ENCODE data around the gene PGC.

The PGC gene

DNA sequence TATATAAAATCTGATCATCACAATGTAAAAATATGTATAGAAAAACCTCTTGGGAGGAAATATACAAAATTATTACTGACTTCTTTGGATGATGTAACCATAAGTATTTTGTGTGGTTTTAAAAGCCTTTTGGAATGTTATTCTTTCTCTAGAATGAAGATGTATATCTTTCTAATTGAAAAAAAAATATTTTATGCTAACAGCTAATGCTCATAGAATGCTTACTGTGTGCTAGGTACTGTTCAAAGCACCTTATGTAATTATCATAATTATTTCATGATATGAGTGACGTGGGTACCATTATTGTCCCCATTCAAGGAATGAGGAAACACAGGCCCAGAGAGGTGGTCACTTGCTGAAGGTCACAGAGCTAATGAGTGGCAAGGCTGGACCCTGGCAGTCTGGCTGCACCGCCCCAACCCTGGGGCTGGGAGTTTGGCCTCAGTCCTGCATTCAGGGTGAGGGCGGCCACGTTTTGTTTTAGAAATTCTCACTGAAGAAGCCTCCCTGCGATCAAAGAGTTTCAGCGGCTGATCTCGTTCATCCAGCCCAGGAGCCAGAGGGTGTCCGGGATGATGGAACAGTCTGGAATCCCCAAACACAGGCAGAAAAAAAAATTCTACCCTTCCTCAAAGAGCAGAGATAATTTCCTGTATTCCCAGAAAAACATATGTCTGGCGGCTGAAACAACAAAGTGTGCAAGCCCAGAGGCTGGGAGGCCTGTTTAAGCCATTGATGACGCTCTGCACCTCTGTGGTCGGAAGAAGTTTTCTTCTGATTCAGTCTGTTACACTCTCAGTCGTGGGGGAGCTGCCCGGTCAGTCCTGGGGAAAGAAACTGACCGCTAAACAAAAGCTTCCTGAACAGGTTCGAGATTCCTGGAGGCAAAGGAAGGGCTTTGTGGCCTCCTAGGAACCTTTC is 49.1 kb downstream of the PGC start:
- DNase-seq (ENCODE audit: low spot score), result no peak

DNA sequence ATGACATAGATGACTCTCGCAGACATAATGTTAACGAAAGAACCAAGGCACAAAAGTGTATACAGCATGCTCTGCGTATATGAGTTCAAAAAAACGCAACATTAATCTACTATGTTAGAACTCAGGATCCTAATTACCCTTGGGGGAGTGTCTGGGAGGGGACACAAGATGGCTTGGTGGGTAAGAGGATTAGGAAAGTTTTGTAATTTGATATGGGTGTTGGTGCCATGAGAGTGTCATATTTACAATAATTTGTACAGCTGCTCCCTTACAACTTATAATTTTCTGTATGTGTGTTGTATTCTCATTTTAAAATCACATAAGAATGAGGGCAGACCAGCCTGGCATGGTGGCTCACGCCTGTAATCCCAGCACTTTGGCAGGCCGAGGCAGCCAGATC is 50.4 kb downstream of the PGC start:
- no peak for DNase-seq (ENCODE audit: low spot score)

DNA sequence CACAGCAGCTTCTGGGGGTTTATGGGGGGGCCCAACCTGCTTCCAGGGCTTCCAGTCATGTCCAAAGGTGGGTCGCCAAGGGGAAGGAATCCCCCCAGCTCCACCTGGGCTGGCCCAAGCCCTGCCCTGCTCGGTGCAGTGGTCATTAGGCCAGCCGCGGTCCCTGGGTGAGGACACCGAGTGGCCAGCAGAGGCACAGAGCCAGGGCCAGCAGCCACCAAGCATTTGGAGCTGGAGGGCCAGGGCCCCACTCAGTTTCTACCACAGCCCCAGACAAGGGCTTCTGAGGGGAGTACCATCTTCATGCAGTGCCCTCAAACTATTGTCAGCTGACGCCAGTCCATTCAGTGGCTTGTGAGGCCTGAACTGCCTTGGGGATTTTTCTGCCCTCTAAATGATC is 51.4 kb downstream of the PGC start:
- DNase-seq (ENCODE audit: low spot score), result no peak

- DNase-seq (ENCODE audit: low spot score), result no peak
Measured at GRCh38 chr6:41694815-41695526, 52.2 kb downstream of the PGC start.

DNA sequence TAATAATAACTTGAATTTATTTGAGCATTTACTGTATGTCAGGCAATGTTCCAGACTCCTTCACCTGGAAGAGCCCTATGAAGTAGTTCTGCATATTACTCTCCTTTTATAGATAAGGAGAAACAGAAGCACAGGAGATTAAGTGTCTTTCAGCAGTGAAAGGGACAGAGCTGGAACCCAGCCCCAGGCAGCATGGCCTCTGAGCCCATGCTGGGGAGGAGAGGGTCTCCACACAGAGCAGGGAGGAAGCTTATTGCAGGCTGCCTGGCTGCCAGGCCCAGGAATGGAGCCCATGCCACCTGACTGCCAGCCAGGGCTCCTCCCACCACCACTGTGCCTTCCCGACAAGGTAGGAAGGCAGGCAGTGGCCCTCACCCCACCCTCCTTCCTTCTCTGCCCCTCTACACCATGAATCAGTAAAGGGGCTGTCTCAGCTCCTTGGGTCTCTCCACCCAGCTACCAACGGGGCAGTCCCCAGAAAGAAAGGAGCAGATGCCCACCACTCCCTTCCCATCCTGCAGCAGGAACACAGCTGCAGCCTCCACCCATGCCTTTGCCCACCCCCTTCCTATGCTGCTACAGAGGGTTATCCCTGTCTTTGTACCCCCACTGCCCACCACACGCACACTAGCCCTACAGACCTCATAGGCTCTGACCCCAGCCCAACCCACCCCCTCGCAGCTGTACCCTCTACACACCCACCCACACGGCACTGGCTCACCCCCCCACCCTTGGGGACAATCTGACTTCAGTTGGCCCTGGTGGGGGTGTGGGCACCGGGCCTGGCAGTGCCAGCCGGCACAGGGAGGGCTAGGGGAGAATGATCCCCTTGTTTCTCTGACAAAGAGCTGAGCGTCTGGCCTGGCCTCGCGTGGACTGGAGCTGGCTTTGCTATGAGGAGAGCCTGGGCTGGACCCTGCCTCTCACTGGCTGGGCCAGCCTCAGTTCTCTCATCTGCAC is 53.6 kb downstream of the PGC start:
- no peak for DNase-seq (ENCODE audit: low spot score)

- no peak for DNase-seq (ENCODE audit: low spot score)
Measured at GRCh38 chr6:41692730-41693129, 54.5 kb downstream of the PGC start.

DNA sequence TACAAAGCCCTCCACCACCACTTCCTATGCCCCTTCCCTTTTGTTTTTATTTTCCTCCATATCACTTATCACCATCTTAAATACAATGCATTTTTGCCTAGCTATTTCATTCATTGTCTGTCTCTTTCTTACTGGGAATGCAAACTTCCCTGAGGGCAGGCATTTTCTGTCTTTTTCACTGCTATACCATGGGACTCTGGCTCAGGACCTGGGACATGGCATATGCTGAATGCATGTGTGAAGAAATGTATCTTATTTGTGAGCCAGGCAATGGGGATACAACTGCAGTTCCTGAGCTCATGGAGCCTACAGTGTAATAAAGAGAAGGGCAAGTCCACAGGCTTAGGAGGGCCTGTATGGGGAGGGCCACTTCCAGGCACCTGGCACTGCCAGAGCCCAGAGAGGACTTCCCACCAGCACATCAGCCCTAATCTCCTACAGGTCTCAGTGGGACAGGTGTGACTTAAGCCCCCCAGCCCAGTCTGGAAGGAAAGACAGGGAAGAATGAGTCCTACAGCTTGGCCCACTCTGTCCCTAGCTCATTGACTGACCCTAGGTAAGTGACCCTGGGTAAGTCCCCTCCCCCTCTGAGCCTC is 55.0 kb downstream of the PGC start:
- DNase-seq (ENCODE audit: low spot score), result no peak

DNA sequence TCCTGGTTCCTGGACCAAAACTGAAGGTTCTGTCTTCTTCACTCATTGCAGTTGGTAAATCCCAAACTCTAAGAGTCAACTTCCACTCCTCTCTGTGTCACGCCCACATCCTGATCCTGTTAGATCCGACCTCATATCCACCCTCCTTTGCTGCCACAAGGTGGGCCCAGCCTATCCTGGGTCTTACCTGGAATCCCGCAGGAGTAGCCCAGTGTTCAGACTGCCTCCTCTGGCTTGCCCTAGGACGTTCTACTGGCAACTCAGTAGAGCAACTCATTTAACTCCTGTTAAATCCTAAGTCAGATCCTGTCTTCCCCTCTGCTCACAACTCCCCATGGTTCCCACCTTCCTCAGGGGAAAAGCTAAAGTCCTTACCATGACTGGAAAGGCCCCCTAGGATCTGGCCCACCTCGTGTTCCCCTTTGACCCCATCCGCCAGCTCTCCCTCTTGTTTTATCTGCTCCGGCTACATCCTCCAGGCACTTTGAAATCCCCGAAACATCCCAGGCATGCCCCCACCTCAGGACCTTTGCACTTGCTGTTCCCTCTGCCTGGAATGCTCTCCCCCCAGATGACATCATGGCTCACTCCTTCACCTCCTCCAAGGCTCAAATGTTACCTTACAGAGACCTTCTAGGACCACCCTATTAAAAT is 55.6 kb downstream of the PGC start:
- DNase-seq (ENCODE audit: low spot score), result no peak

DNA sequence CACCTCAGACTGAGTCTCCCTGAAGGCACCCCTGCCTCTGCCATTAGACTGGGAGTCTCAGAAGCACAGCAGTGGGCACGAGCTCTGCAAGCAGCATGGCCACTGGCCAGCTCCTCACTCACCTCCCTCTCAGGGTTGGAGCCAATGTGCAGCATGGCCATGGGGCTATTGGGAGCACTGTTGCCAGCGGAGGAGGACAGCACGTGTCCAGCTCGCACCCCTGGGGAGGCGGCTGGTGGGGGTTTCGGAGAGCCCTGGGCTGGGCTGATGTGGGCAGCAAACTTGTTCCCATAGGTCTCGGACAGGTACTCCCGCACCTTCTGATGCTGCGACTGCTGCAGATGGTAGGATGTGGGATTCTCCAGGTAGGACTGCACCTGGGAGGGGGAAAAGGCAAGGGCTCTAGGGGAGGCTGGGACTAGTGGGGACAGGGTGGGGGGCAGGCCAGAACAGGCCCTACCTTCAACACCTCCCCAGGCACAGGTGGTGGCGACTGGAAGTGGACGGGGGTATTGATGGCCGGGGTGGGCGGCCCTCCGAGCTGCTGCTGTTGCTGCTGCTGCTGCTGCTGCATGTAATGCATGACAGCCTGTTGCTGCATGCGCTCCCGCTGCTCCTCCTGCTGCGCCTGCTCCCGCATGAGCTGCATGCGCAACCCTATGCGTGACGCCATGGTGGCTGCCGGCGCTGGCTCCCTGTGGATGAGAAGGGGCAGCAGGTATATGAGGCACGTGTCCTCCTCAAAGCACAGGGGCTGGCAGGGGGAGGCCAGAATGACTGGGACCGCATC is 56.5 kb downstream of the PGC start:
- DNase-seq (ENCODE audit: low spot score), result no peak

GRCh38 chr6:41689171-41690008 is 57.8 kb downstream of the PGC start:
- DNase-seq (ENCODE audit: low spot score), result no peak

DNA sequence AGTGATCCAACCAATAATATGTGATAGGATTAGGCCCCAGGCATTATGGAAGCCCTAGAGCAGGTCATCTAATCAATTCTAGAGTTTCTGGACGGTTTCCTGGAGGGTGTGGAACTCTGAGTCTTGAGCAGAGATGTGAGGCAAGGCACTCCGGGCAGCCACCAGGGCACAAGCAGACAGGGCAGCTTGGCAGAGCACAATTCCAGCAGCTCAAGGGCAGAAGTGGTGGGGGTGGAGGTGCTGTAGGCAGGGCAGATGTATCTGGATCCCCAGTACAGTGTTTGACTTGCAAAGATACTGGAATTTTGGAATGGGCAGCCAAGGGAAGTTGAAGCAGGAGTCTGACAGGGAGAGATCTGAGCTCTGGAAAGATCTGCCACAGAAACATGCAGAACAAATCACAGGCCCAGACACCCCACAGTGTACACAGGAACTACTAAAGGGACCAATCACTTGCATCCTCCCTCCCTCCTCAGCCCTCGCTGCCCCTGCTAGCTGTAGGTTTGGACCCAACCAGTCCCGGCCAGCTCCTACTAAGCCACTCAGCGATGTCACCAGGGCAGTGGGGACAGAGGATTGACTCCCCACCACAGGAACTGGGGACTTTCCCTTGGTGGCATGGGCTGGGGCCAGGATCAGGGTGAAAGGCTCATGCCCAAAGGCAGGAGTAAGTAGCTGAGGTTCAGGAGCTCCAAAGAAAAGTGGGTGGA is 58.8 kb downstream of the PGC start:
- no peak for DNase-seq (ENCODE audit: low spot score)

- DNase-seq (ENCODE audit: low spot score), result no peak
Measured at GRCh38 chr6:41687501-41688175, 59.6 kb downstream of the PGC start.
